GM12892 (cell line): ENCODE measurements around the gene FSHR.

Source experiments
- POLR2A ChIP-seq: IDR thresholded peaks from 2 replicates; pipeline ENCODE4 v1.6.1; 2011; ENCODE audit warnings: low read depth, low read length, control low read depth
- POLR2AphosphoS5 ChIP-seq: IDR thresholded peaks from 2 replicates; pipeline ENCODE4 v1.6.1; 2011; ENCODE audit warnings: low read depth, low read length, control low read depth
- TAF1 ChIP-seq: IDR thresholded peaks from 2 replicates; pipeline ENCODE4 v1.6.1; 2011; ENCODE audit warnings: low read depth, mild to moderate bottlenecking, control low read depth, low read length, borderline replicate concordance

DNA sequence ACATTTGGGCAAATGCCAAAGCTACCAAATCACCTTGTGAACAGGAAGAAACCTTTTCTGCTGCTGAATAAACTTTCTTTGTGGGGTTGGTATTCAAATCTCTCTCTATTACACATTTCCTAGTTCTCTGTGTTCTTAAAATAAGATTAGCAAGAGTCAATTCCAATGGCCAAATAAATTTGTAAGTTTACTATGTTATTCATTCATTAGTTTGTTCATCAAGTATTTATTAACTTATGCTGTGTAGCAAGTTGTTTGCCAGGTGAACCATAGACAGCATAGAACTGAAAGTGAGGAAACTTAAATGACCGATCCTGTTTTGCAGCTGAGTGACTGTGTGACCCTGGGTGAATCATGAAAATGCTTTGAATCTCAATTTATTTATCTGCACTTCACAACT lies 37.7 kb upstream of the FSHR start:
- TF ChIP-seq POLR2A (no peak), POLR2AphosphoS5 (no peak), TAF1 (no peak)
